GM21717 (cell line): ENCODE measurements around the gene CARD19.

Experiments
- ATAC-seq: cut with Tn5 transposase; IDR thresholded peaks from one replicate; pipeline ENCODE4 v1.9.1; 2021; ENCODE audit warnings: mild to moderate bottlenecking, moderate library complexity; ENCODE audit not compliant: unreplicated experiment

CARD19 gene, protein sequence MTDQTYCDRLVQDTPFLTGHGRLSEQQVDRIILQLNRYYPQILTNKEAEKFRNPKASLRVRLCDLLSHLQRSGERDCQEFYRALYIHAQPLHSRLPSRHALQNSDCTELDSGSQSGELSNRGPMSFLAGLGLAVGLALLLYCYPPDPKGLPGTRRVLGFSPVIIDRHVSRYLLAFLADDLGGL

DNA sequence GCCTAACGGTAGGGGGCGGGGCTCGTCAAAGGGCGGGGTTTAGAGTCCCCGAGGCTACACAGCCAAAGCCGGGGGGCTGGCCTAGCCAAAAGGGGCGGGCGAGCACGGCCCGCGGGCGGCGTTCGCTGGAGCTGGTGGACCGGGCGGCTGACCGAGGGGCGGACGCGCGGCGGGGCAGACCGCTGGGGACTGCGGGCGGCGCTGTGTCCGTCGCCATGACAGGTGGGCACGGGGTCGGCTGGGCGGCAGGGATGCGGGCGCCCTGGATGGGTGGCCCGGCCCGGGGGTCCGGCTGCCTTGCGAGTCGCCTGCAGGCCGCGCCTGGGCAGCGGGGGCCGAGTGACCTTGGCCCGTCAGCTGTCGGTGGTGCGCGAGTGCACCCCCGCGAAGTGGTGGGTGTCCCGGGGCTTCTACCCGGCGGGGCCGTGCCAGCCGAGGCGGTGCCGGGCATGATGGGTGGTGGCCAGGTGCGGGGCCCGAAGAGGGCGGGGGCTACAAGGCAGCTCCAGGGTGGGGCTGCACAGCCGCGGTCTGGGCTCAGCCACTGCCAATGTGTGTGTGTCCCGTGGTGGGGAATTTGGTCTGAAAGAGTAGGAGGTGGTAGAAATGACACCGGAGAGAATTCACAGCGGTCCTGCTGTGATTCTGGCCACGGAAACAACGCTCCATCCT lies at the start of gene CARD19:
CARD19 (plus strand) TSS at position 87 of the 672 bp plus-strand sequence; CDS start at position 216, 129 bp downstream.
- peak; percentile 40 for ATAC-seq

DNA sequence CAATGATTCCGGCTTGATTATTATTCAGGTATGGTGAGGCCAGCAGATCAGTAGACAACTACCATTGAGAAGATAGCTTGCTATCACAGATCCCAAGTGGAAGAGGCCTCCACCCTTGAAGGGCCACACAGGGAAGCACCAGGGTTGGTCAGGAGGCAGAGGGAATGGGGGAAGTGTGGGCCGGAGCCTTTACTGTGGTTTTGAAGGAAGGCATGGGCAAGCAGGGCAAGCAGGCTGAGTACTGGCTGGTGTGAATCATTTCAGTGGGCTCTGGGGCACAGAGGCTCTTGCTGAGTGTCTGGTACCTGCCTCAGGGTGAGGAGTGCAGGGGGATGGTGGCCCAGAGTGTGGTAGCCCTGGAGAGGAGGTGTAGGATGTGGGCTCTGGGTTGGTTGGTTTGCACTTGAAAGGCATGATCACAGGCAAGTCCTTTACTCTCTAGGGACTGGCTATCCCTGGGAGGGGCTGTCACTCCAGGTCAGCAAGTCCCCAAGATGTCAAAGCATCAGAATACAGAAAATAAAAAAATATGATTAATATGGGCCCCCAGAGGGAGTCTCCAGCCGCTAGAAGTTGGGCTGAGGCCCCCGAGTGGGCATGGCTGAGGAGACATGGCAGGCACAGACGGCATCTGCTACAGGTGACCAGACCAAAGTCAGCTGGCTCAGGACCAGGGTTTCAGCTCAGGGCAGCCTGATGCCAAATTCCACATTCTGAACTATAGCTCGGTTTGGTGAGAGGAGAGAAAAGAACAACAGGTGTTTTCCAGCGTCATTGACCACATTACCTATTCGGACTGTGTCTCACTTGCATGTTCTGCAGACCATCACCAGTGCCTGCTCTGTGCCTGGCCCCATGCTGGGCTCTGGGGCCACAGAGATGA lies 47.2 kb upstream of the CARD19 start:
- no peak for ATAC-seq

DNA sequence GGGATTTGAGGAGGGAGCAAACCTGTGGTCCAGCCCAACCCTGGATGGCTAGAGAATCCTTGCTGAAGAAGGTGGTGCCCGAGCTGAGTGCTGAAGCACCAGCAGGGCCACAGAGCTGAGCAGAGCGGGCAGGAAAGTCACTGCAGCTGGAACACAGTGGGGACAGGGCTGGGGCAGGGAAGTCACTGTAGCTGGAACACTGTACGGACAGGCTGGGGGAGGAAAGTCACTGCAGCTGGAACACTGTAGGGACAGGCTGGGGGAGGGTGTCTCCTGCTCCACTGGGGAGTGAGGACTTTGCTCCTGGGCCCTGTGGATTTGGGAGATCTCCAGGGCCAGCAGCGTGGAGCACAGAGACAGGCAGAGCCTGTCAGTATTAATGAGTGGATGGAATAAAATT lies 46.5 kb upstream of the CARD19 start:
- ATAC-seq, result no peak

DNA sequence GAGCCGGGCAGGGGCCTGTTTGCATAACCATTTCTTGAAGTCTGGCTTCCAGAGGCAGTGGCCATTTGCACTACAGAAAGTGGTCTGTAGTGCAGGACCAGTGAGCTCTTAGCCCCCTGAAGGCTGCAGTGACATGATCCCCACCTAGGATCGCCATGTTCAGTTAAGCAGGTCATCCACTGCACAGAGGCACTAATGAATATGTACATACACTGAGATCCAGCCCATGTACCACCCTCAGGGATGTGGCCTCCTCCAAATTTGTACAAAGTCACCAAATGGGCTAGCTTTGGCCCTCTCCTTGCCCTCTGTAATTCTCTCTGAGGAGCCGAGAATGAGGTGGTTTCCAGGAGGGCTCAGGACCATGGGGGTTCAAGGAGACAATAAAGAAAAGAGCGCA lies 45.8 kb upstream of the CARD19 start:
- ATAC-seq, result no peak

DNA sequence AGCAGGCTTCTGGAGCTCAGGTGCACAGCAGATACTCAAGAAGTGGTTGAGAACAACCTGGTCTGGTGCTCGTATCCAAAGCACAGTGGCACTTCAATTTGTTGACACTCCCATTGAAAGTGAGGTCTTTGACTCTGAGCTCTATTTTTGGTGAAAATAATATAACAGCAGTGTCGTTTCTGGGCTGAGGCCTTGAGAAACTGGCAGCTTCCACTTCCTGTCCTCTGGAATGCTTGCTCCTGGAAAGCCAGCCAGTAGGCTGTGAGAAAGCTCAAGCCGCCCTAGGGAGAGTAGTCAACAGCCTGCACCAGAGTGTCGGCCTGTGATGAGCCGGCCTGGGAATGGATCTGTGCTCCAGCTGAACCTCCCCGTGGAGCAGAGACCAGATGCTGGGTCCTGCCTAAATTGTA lies 44.3 kb upstream of the CARD19 start:
- no peak for ATAC-seq

DNA sequence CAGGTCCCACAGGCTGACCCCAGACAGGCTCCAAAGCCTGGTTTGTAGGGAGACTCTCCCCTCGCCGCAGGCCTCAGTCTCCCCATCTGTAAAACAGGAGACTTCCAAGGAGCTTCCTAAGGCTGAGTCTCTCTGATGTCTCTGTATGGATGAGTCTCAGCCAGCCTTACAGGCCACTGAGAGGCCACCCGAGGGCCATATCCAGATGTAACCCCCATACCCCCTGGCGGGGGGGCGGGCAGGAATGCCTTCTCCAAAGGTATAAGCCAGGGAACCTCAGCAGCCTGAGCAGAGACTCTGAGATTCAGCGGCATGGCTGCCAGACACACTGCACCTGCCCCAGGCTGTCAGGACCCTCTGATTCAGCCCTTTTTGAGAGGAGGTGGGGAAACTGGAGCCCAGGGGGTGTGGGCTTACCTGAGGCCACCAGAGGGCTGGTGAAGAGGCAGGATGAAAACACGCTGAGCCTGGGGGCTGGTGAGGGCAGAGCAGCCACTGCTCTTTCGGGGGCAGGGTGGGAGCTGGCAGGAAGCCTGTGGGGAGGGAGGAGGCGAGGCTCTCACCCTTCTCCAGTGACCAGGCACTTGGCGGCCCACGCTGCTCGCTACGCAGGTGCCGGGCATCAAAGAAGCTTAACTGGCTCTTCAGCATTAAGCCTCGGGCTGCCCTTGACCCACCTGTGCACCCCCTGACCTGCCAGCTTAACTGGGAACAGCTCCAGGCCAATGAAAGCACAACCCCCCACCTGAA lies 43.1 kb upstream of the CARD19 start:
- no peak for ATAC-seq

DNA sequence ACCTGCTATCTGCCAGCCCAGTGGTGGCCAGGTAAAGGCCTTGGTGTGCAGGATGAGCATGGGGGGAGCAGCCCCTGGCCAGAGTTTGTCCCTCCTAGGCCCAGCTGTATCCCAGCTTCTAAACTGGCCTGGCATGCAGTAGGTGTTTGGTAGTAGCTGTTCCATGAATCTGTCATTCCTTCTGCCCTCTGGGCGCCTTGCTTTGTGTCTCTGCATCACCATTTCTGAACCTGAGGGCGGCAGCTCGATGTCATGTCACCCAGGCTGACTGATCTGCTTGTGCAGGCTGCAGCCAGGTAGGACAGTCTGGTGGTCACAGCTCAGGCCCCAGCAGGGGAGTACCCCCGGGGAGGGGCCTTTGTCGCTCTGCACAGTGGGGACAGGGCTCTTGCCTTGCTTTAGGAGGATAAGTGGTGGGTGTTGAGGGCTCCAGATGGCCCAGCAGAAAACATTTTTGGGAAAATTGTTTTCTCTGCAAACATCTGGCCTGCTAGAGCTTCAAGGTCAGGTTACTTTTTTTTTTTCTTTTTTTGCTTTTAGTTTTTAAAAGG lies 42.2 kb upstream of the CARD19 start:
- no peak for ATAC-seq

DNA sequence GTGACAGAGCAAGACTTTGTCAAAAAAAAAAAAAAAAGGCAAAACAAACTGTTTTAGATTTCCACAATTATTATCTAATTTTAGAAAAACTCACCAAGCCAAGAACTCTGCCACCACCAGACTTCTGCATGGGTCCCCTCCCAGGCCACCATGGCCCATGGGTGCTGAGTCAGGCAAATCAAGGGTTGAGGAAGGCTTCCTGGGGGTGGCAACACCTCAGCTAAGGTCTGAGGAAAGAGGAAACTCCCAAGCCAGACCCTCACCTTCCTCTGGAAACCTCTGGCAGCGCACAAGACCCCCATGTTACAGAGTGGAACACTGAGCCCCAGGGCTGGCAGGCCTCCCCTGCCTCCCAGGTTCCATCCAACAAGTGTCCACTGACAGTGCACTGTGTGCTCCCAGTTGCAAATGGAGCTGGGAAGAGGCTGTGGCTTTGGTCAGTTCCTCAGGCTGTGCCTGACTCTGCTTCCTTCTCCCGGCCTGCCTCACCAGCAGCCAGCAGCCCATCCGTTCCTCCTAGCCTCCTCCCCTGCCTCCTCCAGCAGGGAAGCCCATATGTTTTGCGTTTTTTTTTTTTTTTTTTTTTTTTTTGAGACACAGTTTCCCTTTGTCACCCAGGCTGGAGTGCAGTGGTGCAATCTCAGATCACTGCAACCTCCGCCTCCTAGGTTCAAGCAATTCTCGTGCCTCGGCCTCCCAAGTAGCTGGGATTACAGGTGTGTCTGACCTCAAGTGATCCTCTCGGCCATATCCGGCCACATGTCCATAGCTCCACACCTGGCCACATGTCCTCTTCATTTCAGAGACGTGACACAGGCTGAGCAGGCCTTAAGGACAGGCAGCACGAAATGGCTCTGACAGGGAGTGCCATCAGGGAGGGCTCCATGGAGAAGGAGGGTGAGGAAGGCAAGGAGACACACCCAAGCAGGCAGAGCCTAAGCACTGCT lies 41.0 kb upstream of the CARD19 start:
- no peak for ATAC-seq

DNA sequence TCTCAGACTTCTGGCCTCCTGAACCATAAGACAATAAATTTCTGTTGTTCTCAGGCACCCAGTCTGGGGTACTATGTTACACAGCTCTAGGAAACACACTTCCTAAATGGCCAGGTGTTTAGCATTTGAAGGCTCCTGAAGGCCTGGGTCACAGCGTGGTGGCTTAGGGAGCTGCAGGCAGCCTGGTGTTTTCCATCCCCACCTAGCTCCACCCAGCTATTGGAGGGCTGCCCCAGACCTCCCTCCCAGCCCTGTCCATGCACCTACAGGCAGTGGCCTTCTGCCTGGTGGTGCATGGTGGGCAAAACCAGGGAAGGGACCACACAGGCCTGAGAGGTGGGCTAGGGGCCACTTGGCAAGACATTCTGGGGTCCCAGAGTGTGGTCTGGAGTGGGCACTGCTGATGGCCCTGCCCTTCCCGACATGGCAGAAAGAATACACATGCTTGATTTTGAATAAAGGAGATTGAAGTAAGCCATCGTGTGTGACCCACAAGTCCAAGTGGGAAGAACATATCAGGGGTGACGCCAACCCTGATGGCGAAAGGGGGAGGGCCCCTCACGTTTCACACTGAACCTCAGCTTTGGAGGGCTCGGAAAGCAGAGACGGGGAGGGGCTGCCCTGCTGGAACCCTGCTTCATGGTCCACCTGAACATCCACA lies 38.8 kb upstream of the CARD19 start:
- ATAC-seq, result no peak

DNA sequence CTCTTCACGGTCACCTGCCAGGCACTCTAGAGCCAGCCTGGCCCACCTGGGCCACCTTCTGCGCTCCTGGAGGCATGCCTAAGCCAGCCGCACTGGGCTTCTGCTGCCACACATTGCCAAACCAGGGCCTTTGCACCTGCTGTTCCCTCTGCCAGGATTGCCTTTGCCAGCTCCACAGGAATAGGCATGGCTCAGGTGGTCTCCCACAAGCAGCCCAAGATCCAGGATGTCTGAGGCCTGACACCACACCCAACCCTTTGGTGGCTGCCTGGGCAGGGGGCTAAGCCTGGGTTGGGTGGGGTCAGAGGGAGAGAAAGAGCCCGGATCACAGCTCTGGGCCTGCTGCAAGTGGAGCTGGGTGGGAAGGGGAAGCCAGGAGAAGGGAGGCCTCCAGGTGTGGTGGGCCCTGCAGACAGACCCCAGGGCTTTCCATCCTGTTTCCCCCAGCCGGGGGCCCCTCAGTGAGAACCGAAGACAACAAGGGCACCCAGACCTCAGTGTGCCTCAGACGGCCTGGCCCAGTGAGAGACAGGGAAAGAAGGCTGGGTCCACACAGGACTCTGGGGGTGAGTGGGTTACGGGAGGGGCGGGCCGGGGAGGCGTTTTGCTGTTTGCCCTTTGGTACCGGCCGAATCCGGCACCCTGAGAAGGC lies 38.2 kb upstream of the CARD19 start:
- ATAC-seq, result no peak

DNA sequence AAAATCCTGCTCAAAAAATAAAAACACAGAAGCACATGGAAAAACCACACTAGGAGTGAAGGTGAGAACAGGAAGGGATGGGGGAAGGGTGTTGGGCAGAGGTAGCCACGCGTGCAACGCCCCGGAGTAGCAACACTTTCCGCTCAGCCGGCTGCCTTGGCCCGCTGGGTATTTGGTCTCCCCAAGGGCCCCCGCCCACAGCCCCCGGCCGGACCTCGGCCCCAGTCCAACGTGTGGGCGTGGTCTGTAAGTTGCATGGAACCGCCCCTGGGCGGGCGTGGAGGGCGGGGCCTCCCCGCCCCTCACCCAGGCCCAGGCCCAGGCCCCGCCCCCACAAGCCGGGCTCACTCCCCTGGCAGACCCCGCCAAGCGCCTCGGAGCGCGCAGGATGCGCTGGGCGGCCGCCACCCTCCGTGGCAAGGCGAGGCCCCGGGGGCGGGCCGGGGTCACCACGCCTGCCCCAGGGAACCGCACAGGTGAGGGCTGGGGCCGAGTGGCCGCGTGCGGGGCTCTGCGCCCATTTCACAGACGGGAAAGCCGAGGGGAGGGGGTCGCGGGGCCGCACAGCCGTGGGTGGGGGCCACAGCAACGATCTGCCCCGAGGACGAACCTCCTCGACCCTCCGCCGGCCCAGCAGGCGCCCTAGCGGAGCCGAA lies 37.5 kb upstream of the CARD19 start, which contains the start of gene SUSD3:
SUSD3 (plus strand) TSS at position 347 of the 656 bp plus-strand sequence; CDS start at position 389, 42 bp downstream.
- ATAC-seq, result no peak

DNA sequence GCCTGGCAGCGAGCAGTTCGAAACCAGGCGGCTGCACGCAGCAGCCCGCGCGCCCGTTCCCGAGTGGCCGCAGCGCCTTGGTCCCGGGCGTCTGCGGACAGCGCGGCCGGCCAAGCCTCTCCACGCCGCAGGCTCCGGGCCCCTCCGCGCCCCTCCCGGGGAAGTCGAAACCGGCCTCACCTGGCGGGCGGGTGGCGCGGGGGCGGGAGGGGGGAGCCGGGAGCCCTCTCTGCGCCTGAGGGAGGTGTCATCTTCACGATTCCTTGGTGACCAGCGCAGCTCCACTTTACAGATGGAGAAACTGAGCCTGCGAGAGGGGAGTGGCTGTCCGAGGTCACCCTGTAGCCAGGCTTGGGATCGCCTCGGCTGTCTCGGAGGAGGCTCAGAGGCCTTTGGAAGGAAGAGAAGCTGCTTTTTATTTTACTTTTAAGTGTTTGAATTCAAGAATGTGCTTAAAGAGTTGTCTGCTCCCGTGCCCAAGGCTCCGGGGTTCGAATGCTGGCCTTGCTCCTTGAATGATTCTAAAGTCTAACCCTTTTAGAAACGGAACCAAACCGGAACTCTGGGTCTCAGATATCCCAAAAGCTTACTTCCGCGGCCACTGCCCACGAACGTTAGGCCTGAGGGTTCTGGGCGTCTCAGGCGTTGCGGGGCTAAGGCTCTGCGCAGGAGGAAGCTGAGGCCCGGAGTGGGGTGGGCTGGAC lies 36.9 kb upstream of the CARD19 start:
- ATAC-seq, result no peak

DNA sequence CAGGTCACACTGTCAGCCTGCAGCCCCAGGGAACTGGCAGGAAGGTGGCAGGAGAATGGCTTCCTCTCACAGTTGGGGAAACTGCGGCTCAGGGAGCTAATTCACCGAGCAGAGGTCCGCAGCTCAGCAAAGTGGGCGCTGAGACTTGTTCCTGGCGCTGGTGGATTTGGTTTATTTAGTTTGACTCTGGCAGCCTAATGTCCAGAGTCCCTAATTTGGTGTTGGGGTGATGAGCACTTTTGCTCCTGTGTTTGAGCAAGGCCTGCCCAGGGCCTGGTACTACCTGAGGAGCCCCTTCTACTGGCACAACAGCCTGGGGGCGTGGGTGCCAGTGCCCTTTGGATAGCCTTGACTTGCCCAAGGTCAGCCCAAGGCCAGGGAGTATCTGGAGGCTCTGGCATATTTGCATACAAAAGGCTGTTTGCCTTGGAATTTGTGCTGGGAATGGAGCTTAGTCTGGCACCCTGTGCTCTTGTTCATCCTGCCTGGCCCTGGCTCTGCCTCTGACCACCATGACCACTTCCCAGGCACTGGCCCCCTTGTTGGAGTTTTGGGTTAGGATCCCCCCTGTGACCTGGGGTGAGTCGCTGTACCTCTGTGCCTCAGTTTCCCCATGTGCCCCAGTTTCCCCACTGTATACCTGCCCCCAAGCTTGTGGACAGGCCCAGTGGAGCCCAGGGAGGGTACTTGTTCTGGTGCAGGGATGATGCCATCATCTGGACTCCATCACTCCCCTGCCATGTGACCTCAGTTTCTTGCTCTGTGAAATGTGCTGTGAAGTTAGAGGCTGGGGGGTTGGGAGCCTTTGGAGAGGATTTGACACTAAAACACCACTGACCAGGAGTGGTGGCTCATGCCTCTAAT lies 36.1 kb upstream of the CARD19 start:
- no peak for ATAC-seq

DNA sequence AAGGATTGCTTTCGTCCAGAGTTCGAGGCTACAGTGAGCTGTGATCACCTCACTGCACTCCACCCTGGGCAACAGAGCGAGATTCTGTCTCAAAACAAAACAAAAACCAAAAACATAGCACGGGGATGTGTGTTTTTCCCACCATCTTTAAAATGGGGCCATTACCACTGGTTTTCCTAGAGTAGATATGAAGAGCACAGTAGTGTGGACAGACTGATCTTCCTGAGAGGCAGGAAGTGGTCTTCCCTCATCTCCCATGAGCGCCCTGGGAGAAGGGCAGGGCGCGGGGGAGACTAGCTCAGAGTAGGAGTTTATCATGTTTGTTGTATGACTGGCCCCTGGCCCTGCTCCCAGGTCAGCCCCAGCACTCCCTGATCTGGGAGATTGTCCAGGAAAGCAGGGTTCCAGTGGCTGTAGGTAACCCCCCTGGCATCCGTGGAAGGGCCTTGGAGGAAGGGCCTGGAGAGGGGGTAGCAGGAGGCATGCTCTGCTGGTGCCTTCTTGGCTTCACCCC lies 35.2 kb upstream of the CARD19 start:
- ATAC-seq, result no peak

DNA sequence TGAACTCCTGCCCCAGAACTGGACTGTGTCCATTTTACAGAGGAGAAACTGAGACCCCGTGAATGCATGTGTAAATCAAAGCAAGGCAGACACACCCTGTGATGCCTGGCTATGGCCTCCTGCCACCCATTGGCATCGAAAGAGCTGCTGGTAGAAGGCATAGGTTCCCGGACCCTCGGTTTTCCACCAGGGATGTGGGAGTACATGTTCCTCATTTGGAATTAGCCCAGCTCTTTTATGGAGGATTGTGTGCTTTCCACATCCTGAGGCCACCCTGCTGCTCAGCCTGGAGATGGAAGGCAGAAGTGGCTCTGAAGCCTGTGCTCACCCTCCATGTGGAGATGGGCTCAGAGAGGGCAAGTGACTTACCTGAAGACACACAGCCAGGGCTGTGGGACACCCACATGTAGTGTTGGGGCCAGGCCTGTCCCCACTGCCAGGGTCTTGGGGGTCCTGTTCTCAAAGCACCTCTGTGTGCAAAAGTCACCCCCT lies 34.7 kb upstream of the CARD19 start:
- ATAC-seq, result no peak
